ENCODE results near the gene HNRNPA3. TPM values are rescaled to one million over a fixed set of nuclear protein-coding genes. Genes with fewer than 3 reads are reported as not detected.

The HNRNPA3 gene
- polyA plus RNA-seq, 1 donor (not counting 4 experiments of a cell fraction or from before 2014, with no cell fraction given): 178 TPM

DNA sequence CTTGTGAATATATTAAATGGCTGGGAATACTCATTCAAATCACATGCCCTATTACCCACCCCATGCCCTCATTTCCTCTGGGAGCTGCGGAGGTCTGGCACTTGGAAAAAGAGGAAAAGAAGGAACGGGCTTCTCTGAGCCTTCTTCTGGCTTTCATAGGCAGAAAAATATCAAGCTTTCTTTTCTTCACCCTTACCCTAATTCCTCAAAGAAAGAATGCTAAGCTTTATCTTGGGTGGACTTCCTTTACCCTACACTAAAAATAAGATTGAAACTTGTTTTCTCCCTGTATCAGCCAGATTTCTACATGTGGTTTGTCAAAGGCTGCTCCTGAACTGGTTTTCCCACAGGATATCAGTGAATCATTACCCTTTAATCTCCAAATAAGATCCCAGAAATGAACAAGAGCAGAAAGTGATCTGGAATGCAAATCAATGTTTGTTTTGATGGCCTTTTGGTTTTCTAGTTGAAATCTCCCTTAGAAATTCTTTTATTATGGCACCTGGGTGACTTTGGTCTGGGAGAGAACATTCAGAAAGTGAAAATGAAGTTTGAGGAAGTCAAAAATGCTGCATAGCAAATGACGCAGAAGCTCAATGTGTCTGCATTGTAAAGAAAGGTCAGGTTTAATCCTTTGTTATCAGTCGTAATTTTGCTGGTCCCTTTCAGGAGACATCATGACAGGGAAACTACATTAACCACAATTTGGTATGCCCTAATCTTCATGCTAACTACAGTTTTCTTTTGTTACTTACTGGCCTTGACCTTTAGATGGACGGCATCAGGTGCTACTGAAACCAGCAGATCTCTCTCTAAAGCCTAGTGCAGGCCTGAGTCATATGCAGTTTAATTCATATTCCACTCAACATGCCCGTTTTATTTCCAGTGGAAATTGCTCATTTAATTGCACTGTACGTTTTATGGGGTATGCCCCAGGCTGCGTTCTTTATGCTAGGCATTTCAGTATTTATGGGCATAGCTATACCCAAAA is 46.6 kb upstream of the HNRNPA3 start:
- no peaks in the 10 kb centered on the region for H3K9me3 ChIP-seq (ENCODE audit: control insufficient read depth, low read depth, low read length)
- H3K27me3 ChIP-seq (ENCODE audit: control insufficient read depth, extremely low read depth, insufficient read depth, low read length): no peaks in the 10 kb centered on the region
- DNase-seq (ENCODE audit: low read depth, low spot score) (no peak), FAIRE-seq (peak; percentile 79)
- H3K4me3 ChIP-seq (ENCODE audit: control insufficient read depth in 2 of 3, extremely low read depth in 1 of 3, insufficient read depth in 2 of 3, low read depth in 1 of 3, low read length in 3 of 3): peak overlapping the region in 1 of 3 experiments; percentile 58
- H3K4me2 ChIP-seq (ENCODE audit: control insufficient read depth, extremely low read depth, insufficient read depth, low read depth, low read length): peak overlapping the region; percentile 98
- no peaks in the 10 kb centered on the region for H4K20me1 ChIP-seq (ENCODE audit: control insufficient read depth, extremely low read depth, insufficient read depth, low read length)
- peak overlapping the region; percentile 81 for H3K9ac ChIP-seq (ENCODE audit: control insufficient read depth, extremely low read depth, insufficient read depth, low read length)
- H3K9me1 ChIP-seq (ENCODE audit: control insufficient read depth, extremely low read depth, insufficient read depth, low read length): no peaks in the 10 kb centered on the region
- no peaks in the 10 kb centered on the region for H3K79me2 ChIP-seq (ENCODE audit: control insufficient read depth, insufficient read depth, low read length)
- H3K4me1 ChIP-seq (ENCODE audit: control insufficient read depth, extremely low read depth, insufficient read depth, low read length): peaks cover 55% of the 10 kb centered on the region
- peak overlapping the region; percentile 55 for H2AFZ ChIP-seq (ENCODE audit: control insufficient read depth, low read length)
- no peaks in the 10 kb centered on the region for H3K36me3 ChIP-seq (ENCODE audit: control insufficient read depth in 2 of 2, extremely low read depth in 1 of 2, insufficient read depth in 2 of 2, low read length in 2 of 2)
- TF ChIP-seq CTCF (optimal IDR thresholded peaks at IDR 0.05 in 1 of 3, IDR thresholded peaks at IDR 0.05 in 1 of 3, conservative IDR thresholded peaks at IDR 0.05 in 1 of 3; ENCODE audit: extremely low read depth in 1 of 3, insufficient read depth in 2 of 3, low read length in 3 of 3) (no peak), EZH2 (IDR thresholded peaks at IDR 0.05; ENCODE audit: low read length) (no peak)
- H3K27ac ChIP-seq (ENCODE audit: control insufficient read depth, insufficient read depth, low read length): peak overlapping the region; percentile 91
- dilution Hi-C loops (cut with MboI; ENCODE audit: extremely low pct_ligation_motif_present, low sequenced_read_pairs): no loop called here

- Histone ChIP-seq H3K79me2 (ENCODE audit: control insufficient read depth, insufficient read depth, low read length) (no peaks in the 10 kb centered on the region), H3K4me2 (ENCODE audit: control insufficient read depth, extremely low read depth, insufficient read depth, low read depth, low read length) (peak overlapping the region; percentile 60), H3K27me3 (ENCODE audit: control insufficient read depth, extremely low read depth, insufficient read depth, low read length) (no peaks in the 10 kb centered on the region), H3K27ac (ENCODE audit: control insufficient read depth, insufficient read depth, low read length) (peak overlapping the region; percentile 81), H2AFZ (ENCODE audit: control insufficient read depth, low read length) (peak overlapping the region; percentile 63), H4K20me1 (ENCODE audit: control insufficient read depth, extremely low read depth, insufficient read depth, low read length) (no peaks in the 10 kb centered on the region), H3K9me1 (ENCODE audit: control insufficient read depth, extremely low read depth, insufficient read depth, low read length) (no peaks in the 10 kb centered on the region), H3K4me3 (ENCODE audit: control insufficient read depth in 2 of 3, extremely low read depth in 1 of 3, insufficient read depth in 2 of 3, low read depth in 1 of 3, low read length in 3 of 3) (no peak overlapping the region), H3K36me3 (ENCODE audit: control insufficient read depth in 2 of 2, extremely low read depth in 1 of 2, insufficient read depth in 2 of 2, low read length in 2 of 2) (no peaks in the 10 kb centered on the region), H3K9me3 (ENCODE audit: control insufficient read depth, low read depth, low read length) (no peaks in the 10 kb centered on the region), H3K4me1 (ENCODE audit: control insufficient read depth, extremely low read depth, insufficient read depth, low read length) (peaks cover 66% of the 10 kb centered on the region), H3K9ac (ENCODE audit: control insufficient read depth, extremely low read depth, insufficient read depth, low read length) (no peak overlapping the region)
- peak; percentile 95 for DNase-seq (ENCODE audit: low read depth, low spot score)
- FAIRE-seq: peak; percentile 87
- dilution Hi-C loops (cut with MboI; ENCODE audit: extremely low pct_ligation_motif_present, low sequenced_read_pairs): no loop called here
- TF ChIP-seq EZH2 (IDR thresholded peaks at IDR 0.05; ENCODE audit: low read length) (no peak), CTCF (optimal IDR thresholded peaks at IDR 0.05 in 1 of 3, IDR thresholded peaks at IDR 0.05 in 1 of 3, conservative IDR thresholded peaks at IDR 0.05 in 1 of 3; ENCODE audit: extremely low read depth in 1 of 3, insufficient read depth in 2 of 3, low read length in 3 of 3) (no peak)
These were observed 42.6 kb upstream of the HNRNPA3 start for GRCh38 chr2:177169810-177170514.
